Measurements from ENCODE around the gene RNASE3. TPM values are rescaled to one million over a fixed set of nuclear protein-coding genes. Genes with fewer than 3 reads are reported as not detected.
"Not testable (repeated sequence)": the region's sequence is repeated elsewhere in the genome, so short reads cannot be mapped to it uniquely, and the experiment has no call there.

The RNASE3 gene
- not detected in 2 replicates for polyA plus RNA-seq (2011; rRNA removed)
- not detected in 2 replicates for polyA minus RNA-seq (2011; rRNA and poly(A)+ RNA removed)

DNA sequence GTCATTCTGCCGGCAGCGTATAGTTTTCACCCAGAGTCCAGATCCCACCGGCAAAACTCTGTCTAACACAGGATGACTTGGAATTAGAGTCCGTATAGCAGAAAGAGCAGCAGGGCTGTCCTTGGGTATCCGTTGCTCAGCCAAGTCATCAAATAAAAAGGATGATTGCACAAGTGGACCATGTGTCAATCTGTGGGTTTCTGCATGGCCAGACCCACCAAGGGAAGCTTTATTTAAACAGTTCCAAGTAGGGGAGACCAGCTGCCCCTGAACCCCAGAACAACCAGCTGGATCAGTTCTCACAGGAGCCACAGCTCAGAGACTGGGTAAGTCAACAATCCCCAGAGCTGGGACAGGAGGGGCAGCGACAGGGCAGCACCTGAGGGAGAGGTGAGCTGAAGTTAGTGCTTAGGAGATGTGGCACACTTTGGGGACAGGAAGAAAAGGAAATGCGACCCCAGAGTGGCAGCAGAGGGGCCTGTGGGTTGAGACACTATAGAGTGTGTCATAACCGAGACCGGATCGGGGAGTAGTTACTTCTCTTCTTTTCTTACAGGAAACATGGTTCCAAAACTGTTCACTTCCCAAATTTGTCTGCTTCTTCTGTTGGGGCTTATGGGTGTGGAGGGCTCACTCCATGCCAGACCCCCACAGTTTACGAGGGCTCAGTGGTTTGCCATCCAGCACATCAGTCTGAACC lies at the start of gene RNASE3:
Gene RNASE3, plus strand, starts transcription at position 260 of the 700 bp plus-strand sequence. Its CDS starts 302 bp downstream, at position 562.
- CTCF ChIA-PET; DNase-seq (ENCODE audit: low read depth); H3K27me3 ChIP-seq (ENCODE audit: control insufficient read depth, insufficient read depth, low read length); POLR2A ChIA-PET; H3K4me3 ChIP-seq (ENCODE audit: low read depth, low read length); H3K36me3 ChIP-seq (ENCODE audit: control insufficient read depth, insufficient read depth, low read length): not testable (repeated sequence)

DNA sequence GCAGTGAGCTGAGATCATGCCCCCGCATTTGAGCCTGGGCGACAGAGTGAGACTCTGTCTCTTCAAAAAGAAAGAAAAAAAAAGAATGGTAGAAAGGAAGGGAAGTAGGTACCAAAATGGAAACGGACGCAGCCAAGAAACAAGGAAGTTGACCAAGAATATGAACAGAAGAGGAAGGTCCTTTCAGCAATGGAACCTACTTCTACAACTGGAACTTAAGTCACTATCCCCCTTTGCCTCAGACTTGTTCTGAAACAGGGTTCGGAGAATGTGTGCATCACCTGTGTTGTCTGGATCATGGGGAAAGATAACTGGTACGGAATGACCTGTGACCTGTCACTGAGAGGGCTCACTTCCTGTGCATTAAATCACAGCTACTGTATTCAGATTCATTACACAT lies 44.6 kb upstream of the RNASE3 start:
- no peak for DNase-seq (ENCODE audit: low read depth)
- Histone ChIP-seq H3K27me3 (ENCODE audit: control insufficient read depth, insufficient read depth, low read length) (no peaks in the 10 kb centered on the region), H3K36me3 (ENCODE audit: control insufficient read depth, insufficient read depth, low read length) (no peaks in the 10 kb centered on the region), H3K4me3 (ENCODE audit: low read depth, low read length) (no peak overlapping the region)
- TF ChIP-seq CTCF (IDR thresholded peaks at IDR 0.05; ENCODE audit: insufficient read depth, low read depth, low read length), result no peak
- CTCF ChIA-PET, result interaction anchor here (1.2 to 3.1 kb wide), 2 partner anchors 12 to 124 kb away, joined by 6 to 22 read pairs; no protein-coding TSS in a partner anchor
- POLR2A ChIA-PET, result no interaction called here

- Histone ChIP-seq H3K36me3 (ENCODE audit: control insufficient read depth, insufficient read depth, low read length) (no peaks in the 10 kb centered on the region), H3K27me3 (ENCODE audit: control insufficient read depth, insufficient read depth, low read length) (no peaks in the 10 kb centered on the region; the same call in 1 of the 2 replicates), H3K4me3 (ENCODE audit: low read depth, low read length) (no peak overlapping the region)
- CTCF ChIA-PET, result interaction anchor here (1.0 to 3.1 kb wide), 11 partner anchors 10 to 144 kb away, joined by 3 to 22 read pairs (median 4); no protein-coding TSS in a partner anchor
- POLR2A ChIA-PET, result no interaction called here
- no peak for TF ChIP-seq CTCF (IDR thresholded peaks at IDR 0.05; ENCODE audit: insufficient read depth, low read depth, low read length)
- no peak for DNase-seq (ENCODE audit: low read depth)
Observed at GRCh38 chr14:20848316-20848954, 42.8 kb upstream of the RNASE3 start.

DNA sequence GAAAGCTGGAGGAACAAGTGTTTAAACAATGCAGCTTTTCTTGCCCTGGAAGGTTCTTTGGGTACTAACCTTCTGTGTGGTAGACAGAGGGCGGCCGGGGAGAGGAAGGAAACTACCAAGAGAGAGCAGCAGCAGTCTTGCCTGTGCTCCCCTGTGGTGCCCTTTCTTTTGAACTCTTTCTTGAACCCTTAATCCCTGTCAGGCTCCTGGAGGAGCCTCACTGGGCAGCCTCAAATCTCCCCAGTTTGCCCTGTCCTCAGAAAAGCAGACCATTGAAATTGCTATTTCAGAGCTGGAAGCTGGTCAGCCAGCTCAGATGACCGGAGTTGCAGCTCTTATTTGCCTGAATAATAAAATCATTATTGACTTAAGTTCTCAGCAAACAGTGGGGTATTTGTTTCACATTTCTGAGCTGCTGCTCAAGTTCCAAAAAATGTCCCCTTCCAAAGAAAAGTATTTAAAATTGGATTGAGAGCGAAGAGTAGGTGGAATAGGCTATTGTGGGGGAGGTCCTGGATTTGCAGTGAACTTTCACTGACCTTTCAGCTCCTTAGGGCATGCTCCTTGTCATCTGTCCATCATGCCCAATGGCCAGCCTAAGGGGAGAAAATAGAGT lies 42.1 kb upstream of the RNASE3 start:
- no peak overlapping the region for H3K4me3 ChIP-seq (ENCODE audit: low read depth, low read length)
- ChIA-PET POLR2A (no interaction called here), CTCF (interaction anchor here (0.9 to 3.1 kb wide), 10 partner anchors 9 to 158 kb away, joined by 3 to 22 read pairs (median 4); no protein-coding TSS in a partner anchor)
- H3K27me3 ChIP-seq (ENCODE audit: control insufficient read depth, insufficient read depth, low read length), result peaks cover 4% of the 10 kb centered on the region; the same call in 1 of the 2 replicates
- no peak for DNase-seq (ENCODE audit: low read depth)
- H3K36me3 ChIP-seq (ENCODE audit: control insufficient read depth, insufficient read depth, low read length), result no peaks in the 10 kb centered on the region
- TF ChIP-seq CTCF (IDR thresholded peaks at IDR 0.05; ENCODE audit: insufficient read depth, low read depth, low read length), result no peak

DNA sequence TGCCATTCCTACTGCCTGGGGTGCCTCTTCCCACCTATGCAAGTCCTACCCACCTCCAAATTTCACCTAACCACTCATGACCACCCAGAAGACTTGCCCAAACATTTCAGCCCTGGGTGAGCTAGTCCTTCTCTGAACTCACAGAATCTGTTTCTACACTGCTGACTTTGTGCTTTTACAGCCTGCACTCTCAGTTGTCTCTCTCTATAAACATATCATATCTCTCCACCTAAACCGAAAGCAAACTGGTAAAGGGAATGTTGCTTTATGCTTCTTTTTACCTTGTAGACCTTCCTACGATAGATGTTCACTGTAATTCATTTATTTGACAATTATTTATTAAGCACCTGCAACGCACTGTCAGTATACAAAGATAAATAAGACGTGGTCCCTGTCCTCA lies 38.1 kb upstream of the RNASE3 start:
- TF ChIP-seq CTCF (IDR thresholded peaks at IDR 0.05; ENCODE audit: insufficient read depth, low read depth, low read length), result no peak
- Histone ChIP-seq H3K36me3 (ENCODE audit: control insufficient read depth, insufficient read depth, low read length) (no peaks in the 10 kb centered on the region), H3K4me3 (ENCODE audit: low read depth, low read length) (no peak overlapping the region), H3K27me3 (ENCODE audit: control insufficient read depth, insufficient read depth, low read length) (peaks cover 6% of the 10 kb centered on the region; the same call in 1 of the 2 replicates)
- POLR2A ChIA-PET, result no interaction called here
- no peak for DNase-seq (ENCODE audit: low read depth)
- CTCF ChIA-PET, result no interaction called here

Measured in BJ (cell line).